Subcutaneous adipose tissue (tissue), 4 donors: ENCODE measurements around the gene LHX4. TPM values are rescaled to one million over a fixed set of nuclear protein-coding genes. Genes with fewer than 3 reads are reported as not detected.

Experiments used
- CTCF ChIP-seq: fragments of 450-650 bp; IDR thresholded peaks from one replicate; pipeline ENCODE4 v1.5.1; 2016; ENCODE audit warnings: low read depth, mild to moderate bottlenecking, control low read depth, antibody characterized with exemption, moderate library complexity
- total RNA-seq, 4 donors: library from RNA; depleted of rRNA; stranded (reverse); fragments of >200 nt; gene quantifications; one replicate each; pipeline ENCODE4 v1.1.0, GENCODE V29; 2016

LHX4 gene
- total RNA-seq, 4 donors from 2014 or later, result under 0.01 TPM; not detected in 3

GRCh38 chr1:180233191-180234011, 3.3 kb downstream of the LHX4 start:
- no peak for TF ChIP-seq CTCF

DNA sequence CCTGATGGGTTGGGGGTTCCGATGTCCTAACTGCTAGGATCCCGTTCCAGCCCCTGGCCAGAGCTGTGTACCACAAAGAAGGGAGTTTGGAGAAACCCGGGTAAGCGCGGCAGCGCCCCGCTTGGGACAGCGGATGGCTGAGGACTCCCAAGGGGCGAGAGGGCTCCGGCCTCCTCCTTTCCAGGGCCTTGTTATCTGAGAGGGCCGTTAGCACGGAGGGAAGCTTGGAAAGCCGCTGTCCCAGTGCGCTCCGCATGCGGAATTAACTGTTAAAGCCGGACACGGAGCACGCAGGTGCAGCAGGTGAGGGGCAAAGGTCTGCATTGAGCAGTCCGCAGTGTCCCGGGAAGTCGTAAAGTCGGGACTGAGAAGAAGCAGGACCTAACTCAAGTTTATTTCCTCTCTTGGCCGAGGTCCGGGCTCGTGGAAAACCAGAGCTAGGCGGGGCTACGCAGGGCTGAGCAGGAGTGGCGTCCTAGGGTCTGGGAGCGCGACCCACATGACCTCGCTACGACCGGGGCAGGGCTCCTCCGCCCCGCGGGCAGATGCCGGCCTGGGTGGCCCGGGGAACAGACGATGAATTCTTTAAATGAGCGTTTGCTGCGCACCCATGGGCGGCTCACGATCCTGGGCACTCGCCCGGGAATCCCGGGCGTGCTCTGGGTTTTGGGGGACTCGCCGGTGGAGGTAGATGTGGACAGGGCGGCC, 4.5 kb downstream of the LHX4 start:
- TF ChIP-seq CTCF, result no peak

DNA sequence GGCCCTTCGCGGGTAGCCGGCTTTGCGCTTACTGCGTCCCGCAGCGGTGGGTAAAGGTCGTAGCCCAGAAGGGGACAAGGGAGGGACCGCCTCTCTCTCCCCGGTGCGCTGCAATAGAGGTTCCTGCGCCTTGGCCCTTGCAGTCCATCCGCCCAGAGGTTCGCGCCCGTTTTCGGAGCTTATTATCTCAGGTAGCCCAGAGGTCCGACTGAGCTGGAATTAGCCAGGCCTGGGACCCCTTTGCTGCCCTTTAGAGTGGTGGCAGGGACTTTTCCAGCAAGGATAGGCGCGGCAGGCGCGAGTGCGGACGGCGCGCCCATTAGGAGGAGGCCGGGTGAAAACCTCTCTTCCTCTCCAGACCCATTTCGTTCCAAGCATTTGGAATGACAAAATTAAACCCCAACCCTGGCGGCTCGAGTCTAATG, 5.0 kb downstream of the LHX4 start:
- TF ChIP-seq CTCF, result no peak

DNA sequence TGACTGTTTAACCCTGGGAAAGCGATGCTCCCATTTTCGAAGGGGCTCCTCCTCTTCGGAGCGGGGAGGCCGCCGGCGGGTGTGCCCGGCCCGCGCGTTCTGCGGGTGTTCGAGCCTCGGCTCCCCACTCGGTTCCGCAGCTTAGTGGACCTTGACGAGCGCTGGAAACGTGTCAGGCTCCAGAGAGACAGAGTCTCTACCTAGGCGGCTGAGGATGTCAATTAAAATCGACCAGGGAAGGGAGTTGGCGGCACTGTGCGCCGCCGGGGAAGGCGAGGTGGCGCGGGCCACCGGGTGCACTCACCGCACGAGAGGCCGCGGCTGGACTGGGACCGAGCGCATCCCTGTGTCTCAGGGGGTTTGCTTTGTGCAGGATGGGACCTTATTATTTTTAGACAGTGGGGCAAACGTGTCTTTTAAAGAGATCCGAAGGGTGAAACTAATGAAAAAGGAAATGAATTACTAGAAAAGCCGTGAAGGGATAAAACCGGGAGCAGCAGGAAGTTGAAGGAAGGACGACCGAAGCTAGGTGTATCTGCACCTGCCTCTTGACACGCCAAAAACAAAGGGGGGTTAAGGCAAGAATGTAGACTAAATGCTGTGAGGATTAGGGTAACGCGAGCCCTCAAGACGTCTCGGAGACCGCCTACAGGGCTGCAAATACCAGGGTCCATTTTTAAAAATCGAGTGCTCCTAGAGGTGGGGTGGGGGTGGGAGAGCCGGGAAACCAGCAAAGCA, 5.6 kb downstream of the LHX4 start:
- TF ChIP-seq CTCF, result no peak

- TF ChIP-seq CTCF, result no peak
Observed at GRCh38 chr1:180236698-180237509, 6.8 kb downstream of the LHX4 start.

- no peak for TF ChIP-seq CTCF
Observed at GRCh38 chr1:180237869-180238476, 7.9 kb downstream of the LHX4 start.
